Mucosa of stomach (tissue), 1 donor: Measurements from ENCODE around the gene GHRL.

ENCODE experiments used
- H3K27me3 ChIP-seq: one replicate; pipeline ENCODE4 v1.7.0; 2013; ENCODE audit warnings: mild to moderate bottlenecking, low read length; ENCODE audit not compliant: control insufficient read depth, insufficient read depth
- H3K36me3 ChIP-seq: one replicate; pipeline ENCODE4 v1.7.0; 2013; ENCODE audit warnings: low read length; ENCODE audit not compliant: control insufficient read depth, insufficient read depth
- H3K4me1 ChIP-seq: one replicate; pipeline ENCODE4 v1.7.0; 2013; ENCODE audit warnings: mild to moderate bottlenecking, low read length; ENCODE audit not compliant: control insufficient read depth, insufficient read depth
- H3K4me3 ChIP-seq: one replicate; pipeline ENCODE4 v1.7.0; 2013; ENCODE audit warnings: low read length
- H3K9ac ChIP-seq: one replicate; pipeline ENCODE4 v1.7.0; 2013; ENCODE audit warnings: mild to moderate bottlenecking, low read length, moderate library complexity
- H3K9me3 ChIP-seq: one replicate; pipeline ENCODE4 v1.7.0; 2013; ENCODE audit warnings: mild to moderate bottlenecking, low read length, moderate library complexity; ENCODE audit not compliant: control insufficient read depth
- donor health status: Pancreatic carcinoma.

Gene GHRL

GRCh38 chr3:10319804-10320203 is 27.1 kb upstream of the GHRL start:
- peaks cover 9% of the 10 kb centered on the region for H3K36me3 ChIP-seq
- H3K27me3 ChIP-seq: no peaks in the 10 kb centered on the region
- peaks cover 11% of the 10 kb centered on the region for H3K4me1 ChIP-seq
- H3K4me3 ChIP-seq: peak overlapping the region; percentile 95
- H3K9me3 ChIP-seq: no peaks in the 10 kb centered on the region
- H3K9ac ChIP-seq: peak overlapping the region; percentile 97

- Histone ChIP-seq H3K4me1 (peaks cover 11% of the 10 kb centered on the region), H3K9ac (peak overlapping the region; percentile 18), H3K4me3 (no peak overlapping the region), H3K36me3 (peaks cover 9% of the 10 kb centered on the region), H3K27me3 (no peaks in the 10 kb centered on the region), H3K9me3 (no peaks in the 10 kb centered on the region)
Observed at GRCh38 chr3:10319251-10319650, 26.5 kb upstream of the GHRL start.

- peaks cover 9% of the 10 kb centered on the region for H3K36me3 ChIP-seq
Observed at GRCh38 chr3:10317961-10318350, 25.2 kb upstream of the GHRL start.

GRCh38 chr3:10317311-10317960 is 24.7 kb upstream of the GHRL start:
- Histone ChIP-seq H3K4me3 (no peak overlapping the region), H3K9me3 (no peaks in the 10 kb centered on the region), H3K36me3 (peaks cover 9% of the 10 kb centered on the region), H3K27me3 (no peaks in the 10 kb centered on the region), H3K9ac (no peak overlapping the region), H3K4me1 (peaks cover 11% of the 10 kb centered on the region)

More at GRCh38 chr3:10317961-10318350, 25.2 kb upstream of the GHRL start:
- H3K4me1 ChIP-seq: peaks cover 11% of the 10 kb centered on the region
- H3K9me3 ChIP-seq: no peaks in the 10 kb centered on the region
- no peak overlapping the region for H3K4me3 ChIP-seq
- no peak overlapping the region for H3K9ac ChIP-seq
- H3K27me3 ChIP-seq: no peaks in the 10 kb centered on the region

GRCh38 chr3:10315771-10316344 is 23.1 kb upstream of the GHRL start:
- Histone ChIP-seq H3K9ac (no peak overlapping the region), H3K4me1 (peaks cover 11% of the 10 kb centered on the region), H3K9me3 (no peaks in the 10 kb centered on the region), H3K4me3 (no peak overlapping the region), H3K36me3 (peaks cover 17% of the 10 kb centered on the region), H3K27me3 (no peaks in the 10 kb centered on the region)

GRCh38 chr3:10315101-10315500 is 22.4 kb upstream of the GHRL start:
- no peak overlapping the region for H3K9ac ChIP-seq
- H3K4me1 ChIP-seq: peaks cover 9% of the 10 kb centered on the region
- no peak overlapping the region for H3K4me3 ChIP-seq
- H3K9me3 ChIP-seq: no peaks in the 10 kb centered on the region
- H3K36me3 ChIP-seq: peaks cover 17% of the 10 kb centered on the region
- no peaks in the 10 kb centered on the region for H3K27me3 ChIP-seq

GRCh38 chr3:10312861-10313260 is 20.1 kb upstream of the GHRL start:
- Histone ChIP-seq H3K4me1 (no peaks in the 10 kb centered on the region), H3K9ac (no peak overlapping the region), H3K9me3 (no peaks in the 10 kb centered on the region), H3K36me3 (peaks cover 8% of the 10 kb centered on the region), H3K4me3 (no peak overlapping the region), H3K27me3 (no peaks in the 10 kb centered on the region)

- Histone ChIP-seq H3K4me1 (no peaks in the 10 kb centered on the region), H3K27me3 (no peaks in the 10 kb centered on the region), H3K4me3 (no peak overlapping the region), H3K9me3 (no peaks in the 10 kb centered on the region), H3K9ac (no peak overlapping the region), H3K36me3 (peaks cover 8% of the 10 kb centered on the region)
Observed at GRCh38 chr3:10312391-10312790, 19.6 kb upstream of the GHRL start.

GRCh38 chr3:10311710-10312109 is 19.0 kb upstream of the GHRL start:
- no peak overlapping the region for H3K9ac ChIP-seq
- no peaks in the 10 kb centered on the region for H3K9me3 ChIP-seq
- H3K36me3 ChIP-seq: peaks cover 8% of the 10 kb centered on the region
- no peaks in the 10 kb centered on the region for H3K4me1 ChIP-seq
- no peak overlapping the region for H3K4me3 ChIP-seq
- no peaks in the 10 kb centered on the region for H3K27me3 ChIP-seq

- peaks cover 8% of the 10 kb centered on the region for H3K36me3 ChIP-seq
- H3K4me3 ChIP-seq: no peak overlapping the region
- no peaks in the 10 kb centered on the region for H3K4me1 ChIP-seq
- no peak overlapping the region for H3K9ac ChIP-seq
- H3K27me3 ChIP-seq: no peaks in the 10 kb centered on the region
- H3K9me3 ChIP-seq: no peaks in the 10 kb centered on the region
Observed at GRCh38 chr3:10310578-10310977, 17.8 kb upstream of the GHRL start.

GRCh38 chr3:10309736-10310135 is 17.0 kb upstream of the GHRL start:
- H3K4me3 ChIP-seq: no peak overlapping the region
- H3K9ac ChIP-seq: no peak overlapping the region
- H3K27me3 ChIP-seq: no peaks in the 10 kb centered on the region
- peaks cover 15% of the 10 kb centered on the region for H3K36me3 ChIP-seq
- H3K4me1 ChIP-seq: no peaks in the 10 kb centered on the region
- H3K9me3 ChIP-seq: no peaks in the 10 kb centered on the region

GRCh38 chr3:10308678-10309077 is 15.9 kb upstream of the GHRL start:
- Histone ChIP-seq H3K9me3 (no peaks in the 10 kb centered on the region), H3K4me3 (no peak overlapping the region), H3K36me3 (peaks cover 23% of the 10 kb centered on the region), H3K27me3 (no peaks in the 10 kb centered on the region), H3K9ac (no peak overlapping the region), H3K4me1 (no peaks in the 10 kb centered on the region)
